HL-60/S4 (cell line): ENCODE data around the gene SH3BP1.
"Not testable (repeated sequence)": the region's sequence is repeated elsewhere in the genome, so short reads cannot be mapped to it uniquely, and the experiment has no call there.

Source experiments
- in situ Hi-C: fragments of 300-500 bp; cut with MboI; formaldehyde crosslinking; loops from 2 replicates; pipeline ENCODE4 v1.14.3; 2022; ENCODE audit warnings: low sequenced_read_pairs

SH3BP1 gene

GRCh38 chr22:37656583-37656982 is 17.1 kb downstream of the SH3BP1 start:
- in situ Hi-C loops: not testable (repeated sequence)

GRCh38 chr22:37657590-37658132 is 18.2 kb downstream of the SH3BP1 start:
- in situ Hi-C loops: no loop called here

- in situ Hi-C loops: no loop called here
These were observed 18.9 kb downstream of the SH3BP1 start, which contains the start of gene PDXP for GRCh38 chr22:37658133-37659065. Gene PDXP, plus strand, starts transcription at chr22:37658723. Its CDS starts 60 bp downstream, at chr22:37658783.

DNA sequence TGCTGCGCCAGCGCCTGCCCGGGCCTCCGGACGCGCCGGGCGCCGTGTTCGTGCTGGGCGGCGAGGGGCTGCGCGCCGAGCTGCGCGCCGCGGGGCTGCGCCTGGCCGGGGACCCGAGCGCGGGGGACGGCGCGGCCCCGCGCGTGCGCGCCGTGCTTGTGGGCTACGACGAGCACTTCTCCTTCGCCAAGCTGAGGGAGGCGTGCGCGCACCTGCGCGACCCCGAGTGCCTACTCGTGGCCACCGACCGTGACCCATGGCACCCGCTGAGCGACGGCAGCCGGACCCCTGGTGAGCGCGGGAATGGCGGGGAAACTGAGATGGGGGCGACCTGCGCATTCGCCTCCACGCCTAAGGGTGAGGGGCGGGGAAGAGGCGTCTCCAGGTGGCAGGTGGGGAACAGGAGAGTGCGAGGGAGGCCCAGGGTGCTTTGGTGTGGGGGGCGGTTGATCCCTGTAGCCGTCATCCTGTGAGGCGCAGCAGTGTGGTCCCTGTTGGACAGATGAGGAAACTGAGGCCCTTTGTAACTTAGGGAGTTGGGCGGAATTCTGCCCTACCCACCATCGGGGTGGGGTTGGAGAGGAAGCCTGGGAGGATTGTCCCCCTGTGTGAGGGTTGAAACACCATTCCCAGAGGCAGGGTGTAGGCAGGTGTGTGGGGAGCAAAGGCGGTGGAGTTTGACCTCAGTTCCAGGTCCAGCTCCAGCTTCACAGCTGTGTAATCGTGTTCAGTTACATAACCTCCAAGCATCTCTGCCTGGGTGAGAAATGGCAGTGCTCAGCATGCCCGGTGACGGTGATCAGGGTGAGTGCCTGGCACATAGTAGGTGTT is 19.8 kb downstream of the SH3BP1 start:
- in situ Hi-C loops: no loop called here

DNA sequence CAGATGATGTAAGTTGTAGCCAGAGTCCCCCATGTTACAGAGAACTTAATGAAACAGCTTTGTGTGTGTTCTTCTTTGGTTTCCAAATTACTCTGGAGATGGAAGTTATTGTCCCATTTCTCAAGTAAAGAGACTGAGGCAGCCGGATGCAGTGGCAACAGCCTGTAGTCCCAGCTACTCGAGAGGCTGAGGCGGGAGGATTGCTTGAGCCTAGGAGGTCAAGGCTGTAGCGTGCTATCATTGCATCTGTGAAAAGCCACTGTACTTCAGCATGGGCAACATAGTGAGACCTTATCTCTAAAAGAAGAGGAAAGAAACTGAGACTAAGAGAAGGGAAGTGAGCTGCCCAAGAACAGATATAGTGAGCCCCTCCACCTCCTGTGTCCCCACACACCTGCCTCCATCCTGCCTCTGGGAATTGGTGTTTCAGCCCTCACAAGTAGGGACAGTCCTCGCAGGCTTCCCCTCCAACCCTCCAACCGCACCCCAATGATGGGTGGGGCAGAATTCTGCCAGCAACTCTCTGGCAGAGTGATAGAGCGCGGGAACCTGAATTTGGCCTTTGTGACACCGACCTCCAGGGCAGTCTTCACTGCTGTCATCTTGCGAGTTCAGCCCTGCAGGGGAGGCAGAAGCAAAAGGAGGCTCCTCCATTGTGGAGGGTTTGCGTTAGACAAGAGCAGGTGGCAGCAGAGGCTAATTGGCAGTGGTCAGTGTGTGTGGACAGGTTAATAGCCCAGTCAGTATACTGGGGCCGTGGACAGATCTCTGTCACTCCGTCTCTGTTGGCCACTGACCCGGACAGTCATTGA is 20.6 kb downstream of the SH3BP1 start:
- in situ Hi-C loops: no loop called here

GRCh38 chr22:37660709-37661045 is 21.2 kb downstream of the SH3BP1 start:
- in situ Hi-C loops: no loop called here

DNA sequence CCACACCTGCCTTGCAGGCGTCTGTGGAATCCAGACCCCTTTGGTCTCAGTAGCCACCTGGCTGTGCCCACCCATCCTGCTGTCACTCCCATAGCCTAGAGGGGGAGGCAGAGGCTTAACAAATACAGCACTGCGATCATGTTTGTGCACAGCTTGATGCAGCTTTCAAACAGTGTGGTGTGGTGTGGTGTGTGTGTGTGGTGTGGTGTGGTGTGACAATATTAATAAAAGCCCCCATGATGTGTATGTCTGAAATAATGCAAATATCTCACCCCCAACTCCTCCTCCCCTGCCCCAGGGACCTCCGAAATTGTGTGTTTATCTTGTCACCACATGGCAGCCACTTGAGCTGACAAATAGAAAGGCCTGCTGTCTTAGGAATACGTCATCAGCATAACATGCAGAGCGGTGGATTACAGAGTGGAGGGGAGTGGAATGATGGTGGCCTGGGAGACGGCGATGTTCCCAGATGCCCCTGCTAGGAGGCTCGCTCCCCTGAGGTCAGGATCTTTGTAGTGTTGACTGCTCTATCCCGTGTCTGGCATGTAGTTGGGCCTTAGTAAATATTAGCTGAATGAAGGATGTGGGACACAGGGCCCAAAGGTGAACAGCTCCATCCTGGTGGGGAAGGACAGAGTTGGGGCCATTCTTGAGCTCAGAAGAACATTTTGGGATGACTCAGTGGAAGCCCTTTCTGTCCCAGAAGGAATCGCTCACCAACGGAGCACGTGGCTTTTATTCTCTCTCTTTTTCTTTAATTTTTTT is 21.9 kb downstream of the SH3BP1 start:
- in situ Hi-C loops: no loop called here

DNA sequence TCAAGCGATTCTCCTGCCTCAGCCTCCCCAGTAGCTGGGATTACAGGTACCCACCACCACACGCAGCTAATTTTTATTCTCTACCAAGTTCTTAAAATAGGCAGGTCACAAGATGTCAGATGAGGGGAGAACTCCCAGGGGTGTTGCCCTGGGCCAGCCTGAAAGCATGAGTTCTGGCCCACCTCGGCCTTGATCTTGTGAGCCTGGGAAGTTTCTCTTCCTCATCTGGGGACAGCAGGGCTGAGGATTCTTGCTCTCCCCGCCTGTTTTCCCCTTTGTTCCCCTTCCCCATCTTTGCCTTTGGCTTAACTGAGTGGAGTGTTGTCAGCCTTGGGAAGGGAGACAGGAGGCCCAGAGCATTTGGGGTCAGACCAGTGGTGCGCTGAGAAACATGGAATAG is 22.6 kb downstream of the SH3BP1 start:
- in situ Hi-C loops: no loop called here

GRCh38 chr22:37663521-37664140 is 24.2 kb downstream of the SH3BP1 start:
- in situ Hi-C loops: no loop called here

GRCh38 chr22:37664249-37665101 is 25.0 kb downstream of the SH3BP1 start:
- in situ Hi-C loops: no loop called here

DNA sequence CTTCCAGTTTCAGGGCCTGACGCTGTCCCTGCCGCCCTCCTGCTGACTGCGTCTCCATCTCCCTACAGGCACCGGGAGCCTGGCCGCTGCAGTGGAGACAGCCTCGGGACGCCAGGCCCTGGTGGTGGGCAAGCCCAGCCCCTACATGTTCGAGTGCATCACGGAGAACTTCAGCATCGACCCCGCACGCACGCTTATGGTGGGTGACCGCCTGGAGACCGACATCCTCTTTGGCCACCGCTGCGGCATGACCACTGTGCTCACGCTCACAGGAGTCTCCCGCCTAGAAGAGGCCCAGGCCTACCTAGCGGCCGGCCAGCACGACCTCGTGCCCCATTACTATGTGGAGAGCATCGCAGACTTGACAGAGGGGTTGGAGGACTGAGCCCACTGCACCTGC is 26.0 kb downstream of the SH3BP1 start:
- in situ Hi-C loops: no loop called here

DNA sequence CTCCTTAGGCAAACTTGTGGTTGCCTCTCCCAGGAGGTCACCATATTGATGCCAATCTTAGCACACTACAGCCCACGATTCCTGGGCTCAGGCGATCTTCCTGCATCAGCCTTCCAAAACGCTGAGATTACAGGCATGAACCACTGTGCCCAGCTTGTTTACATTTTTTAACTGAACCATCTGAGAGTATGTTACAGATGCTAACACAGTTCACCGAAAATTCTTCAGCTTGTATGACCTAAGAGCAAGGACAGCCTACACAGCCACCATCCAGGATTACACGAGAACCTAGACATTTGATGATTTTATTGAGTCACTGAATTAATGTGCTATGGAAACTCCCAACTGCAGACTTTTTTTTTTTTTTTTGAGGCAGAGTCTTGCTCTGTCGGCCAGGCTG is 30.1 kb downstream of the SH3BP1 start:
- in situ Hi-C loops: no loop called here

DNA sequence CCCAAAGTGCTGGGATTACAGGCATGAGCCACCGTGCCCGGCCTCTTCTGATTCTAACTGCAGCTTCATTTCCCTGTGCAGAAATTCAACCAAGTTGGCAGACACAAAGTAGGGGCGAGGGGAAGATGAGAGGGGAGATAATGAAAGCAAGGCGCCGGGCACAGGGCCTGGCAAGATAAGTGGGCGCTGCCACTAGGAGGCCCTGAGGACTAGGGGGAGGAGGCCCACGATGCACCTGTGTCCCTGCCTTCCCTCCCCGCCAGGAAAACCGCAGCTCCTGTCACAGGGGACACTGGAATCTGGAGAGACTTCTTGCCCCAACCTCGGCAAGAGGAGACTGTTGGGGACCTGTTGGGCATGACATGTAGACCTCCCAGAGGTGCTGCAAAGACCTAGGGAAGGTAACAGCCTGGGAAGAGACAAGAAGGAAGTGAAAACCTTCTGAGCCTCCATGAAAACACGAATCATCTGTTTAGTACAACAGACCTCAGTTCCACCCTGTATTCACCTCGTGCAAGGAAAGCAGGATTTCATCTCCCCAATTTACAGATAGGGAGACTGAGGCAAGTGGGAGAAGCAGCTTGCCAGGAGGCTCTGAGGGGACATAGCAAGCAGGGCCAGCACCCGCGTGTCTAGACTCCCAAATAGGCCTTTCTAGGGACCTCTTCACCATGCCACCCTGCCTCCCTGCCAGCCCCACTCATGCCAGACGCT is 32.9 kb downstream of the SH3BP1 start:
- in situ Hi-C loops: no loop called here

DNA sequence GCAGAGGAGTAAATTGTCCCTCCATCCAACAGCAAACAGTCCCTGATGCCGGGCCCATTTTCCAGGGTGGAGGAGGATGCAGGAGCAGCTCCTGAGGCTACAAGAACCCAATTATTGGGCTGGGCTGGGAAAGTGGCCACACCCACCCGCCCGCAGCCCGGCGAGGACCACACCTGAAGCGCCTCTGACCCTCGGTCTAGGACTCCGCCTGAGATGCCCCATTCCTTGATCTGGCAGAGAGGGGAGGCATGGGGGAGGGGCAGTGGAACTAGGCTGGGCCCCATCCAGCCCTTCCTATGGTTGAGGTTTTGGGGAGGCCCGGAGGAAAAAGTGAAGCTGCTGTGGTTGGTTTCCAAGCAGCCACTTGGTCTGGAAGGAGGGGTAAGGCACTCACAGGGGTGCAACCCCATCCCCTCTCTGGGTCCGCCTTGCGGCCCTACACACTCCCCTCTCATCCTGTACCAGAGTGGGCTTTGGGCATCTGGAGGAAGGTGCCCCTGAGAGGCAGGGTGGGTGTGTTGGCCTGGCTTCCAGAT is 33.5 kb downstream of the SH3BP1 start:
- in situ Hi-C loops: no loop called here

DNA sequence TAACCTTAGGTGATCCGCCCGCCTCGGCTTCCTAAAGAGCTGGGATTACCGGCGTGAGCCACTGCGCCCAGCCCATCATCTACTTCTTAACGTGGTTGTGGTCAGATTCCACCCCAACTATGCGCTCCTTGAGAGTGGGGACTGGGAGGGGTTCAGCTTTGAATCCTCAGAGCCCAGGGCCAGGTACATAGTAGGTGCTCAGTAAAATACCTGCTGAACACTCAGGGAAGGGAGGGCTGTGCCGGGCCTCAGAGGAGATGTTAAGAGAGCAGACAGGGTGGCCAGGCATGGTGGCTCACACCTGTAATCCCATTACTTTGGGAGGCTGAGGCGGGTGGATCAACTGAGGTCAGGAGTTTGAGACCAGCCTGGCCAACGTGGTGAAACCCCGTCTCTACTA is 34.8 kb downstream of the SH3BP1 start:
- in situ Hi-C loops: no loop called here

- in situ Hi-C loops: no loop called here
These were observed 35.8 kb downstream of the SH3BP1 start, which contains the start of gene LGALS1 for GRCh38 chr22:37674951-37675929. Gene LGALS1, plus strand, starts transcription at chr22:37675636. Its CDS starts 67 bp downstream, at chr22:37675703.
